Osteocyte (in vitro differentiated cells): ENCODE data around the gene ZNF585A. TPM values are rescaled to one million over a fixed set of nuclear protein-coding genes. Genes with fewer than 3 reads are reported as not detected.
"Not testable (repeated sequence)": the region's sequence is repeated elsewhere in the genome, so short reads cannot be mapped to it uniquely, and the experiment has no call there.

ENCODE experiments used
- DNase-seq: peaks from one replicate; pipeline ENCODE4 v3.0.0; 2021; ENCODE audit warnings: mixed read lengths; ENCODE audit not compliant: unreplicated experiment; ENCODE audit errors: extremely low spot score
- H3K27ac Mint-ChIP-seq: one replicate; pipeline ENCODE4 v1.8.0; 2021; ENCODE audit warnings: mild to moderate bottlenecking, mixed read lengths; ENCODE audit not compliant: unreplicated experiment
- H3K27me3 Mint-ChIP-seq: one replicate; pipeline ENCODE4 v1.8.0; 2021; ENCODE audit warnings: mixed read lengths; ENCODE audit not compliant: unreplicated experiment
- H3K36me3 Mint-ChIP-seq: one replicate; pipeline ENCODE4 v1.8.0; 2021; ENCODE audit warnings: mixed read lengths; ENCODE audit not compliant: unreplicated experiment
- H3K4me1 Mint-ChIP-seq: one replicate; pipeline ENCODE4 v1.8.0; 2021; ENCODE audit warnings: mixed read lengths; ENCODE audit not compliant: unreplicated experiment
- H3K4me3 Mint-ChIP-seq: one replicate; pipeline ENCODE4 v1.8.0; 2021; ENCODE audit warnings: mild to moderate bottlenecking, moderate library complexity, mixed read lengths; ENCODE audit not compliant: unreplicated experiment
- H3K9me3 Mint-ChIP-seq: one replicate; pipeline ENCODE4 v1.8.0; 2021; ENCODE audit warnings: mixed read lengths; ENCODE audit not compliant: unreplicated experiment
- CTCF ChIP-seq: fragments of 200-600 bp; sonication (generic); IDR thresholded peaks from 2 replicates; pipeline ENCODE4 v1.5.0; 2021; ENCODE audit warnings: antibody characterized with exemption, mild to moderate bottlenecking, moderate library complexity
- total RNA-seq: library from RNA; stranded (reverse); gene quantifications from 2 replicates; pipeline ENCODE4 v1.2.1, GENCODE V29; 2021

Gene ZNF585A
- total RNA-seq, 1 donor from 2014 or later: 13.2 TPM

GRCh38 chr19:37127999-37128820, 44.3 kb downstream of the ZNF585A start:
- Mint-ChIP-seq H3K27ac (no peak overlapping the region), H3K9me3 (peaks cover 50% of the 10 kb centered on the region), H3K27me3 (no peaks in the 10 kb centered on the region), H3K4me3 (no peak overlapping the region), H3K36me3 (peaks cover 76% of the 10 kb centered on the region), H3K4me1 (no peaks in the 10 kb centered on the region)
- TF ChIP-seq CTCF: no peak
- DNase-seq: no peak

DNA sequence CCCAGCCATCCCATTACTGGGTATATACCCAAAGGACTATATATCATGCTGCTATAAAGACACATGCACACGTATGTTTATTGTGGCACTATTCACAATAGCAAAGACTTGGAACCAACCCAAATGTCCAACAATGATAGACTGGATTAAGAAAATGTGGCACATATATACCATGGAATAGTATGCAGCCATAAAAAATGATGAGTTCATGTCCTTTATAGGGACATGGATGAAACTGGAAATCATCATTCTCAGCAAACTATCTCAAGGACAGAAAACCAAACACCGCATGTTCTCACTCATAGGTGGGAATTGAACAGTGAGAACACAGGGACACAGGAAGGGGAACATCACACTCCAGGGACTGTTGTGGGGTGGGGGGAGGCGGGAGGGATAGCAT, 50.4 kb downstream of the ZNF585A start:
- H3K27me3 Mint-ChIP-seq, H3K4me1 Mint-ChIP-seq, DNase-seq, H3K27ac Mint-ChIP-seq, H3K4me3 Mint-ChIP-seq: not testable (repeated sequence)
- peaks cover 32% of the 10 kb centered on the region for H3K9me3 Mint-ChIP-seq
- peaks cover 43% of the 10 kb centered on the region for H3K36me3 Mint-ChIP-seq

- DNase-seq: no peak
- TF ChIP-seq CTCF: no peak
- Mint-ChIP-seq H3K27ac (no peak overlapping the region), H3K27me3 (no peaks in the 10 kb centered on the region), H3K9me3 (peaks cover 57% of the 10 kb centered on the region), H3K36me3 (peaks cover 74% of the 10 kb centered on the region), H3K4me1 (no peaks in the 10 kb centered on the region), H3K4me3 (no peak overlapping the region)
Observed at GRCh38 chr19:37114001-37114400, 58.5 kb downstream of the ZNF585A start.

- H3K36me3 Mint-ChIP-seq: peaks cover 91% of the 10 kb centered on the region
- not testable (repeated sequence) for DNase-seq, H3K4me1 Mint-ChIP-seq, H3K27ac Mint-ChIP-seq, H3K4me3 Mint-ChIP-seq, H3K27me3 Mint-ChIP-seq
- peaks cover 72% of the 10 kb centered on the region for H3K9me3 Mint-ChIP-seq
- peak; percentile 10 for TF ChIP-seq CTCF
Observed at GRCh38 chr19:37111753-37112152, 60.7 kb downstream of the ZNF585A start.

- H3K4me1 Mint-ChIP-seq, H3K4me3 Mint-ChIP-seq, H3K27ac Mint-ChIP-seq, H3K27me3 Mint-ChIP-seq, DNase-seq: not testable (repeated sequence)
- Mint-ChIP-seq H3K9me3 (peaks cover 40% of the 10 kb centered on the region), H3K36me3 (peaks cover 85% of the 10 kb centered on the region)
Observed at GRCh38 chr19:37104135-37104534, 68.4 kb downstream of the ZNF585A start.

- H3K9me3 Mint-ChIP-seq: peaks cover 44% of the 10 kb centered on the region
- H3K27ac Mint-ChIP-seq: no peak overlapping the region
- no peaks in the 10 kb centered on the region for H3K4me1 Mint-ChIP-seq
- H3K27me3 Mint-ChIP-seq: no peaks in the 10 kb centered on the region
- no peak for DNase-seq
- TF ChIP-seq CTCF: no peak
- H3K36me3 Mint-ChIP-seq: peaks cover 82% of the 10 kb centered on the region
- H3K4me3 Mint-ChIP-seq: no peak overlapping the region
Observed at GRCh38 chr19:37098570-37098969, 73.9 kb downstream of the ZNF585A start.
